ENCODE results near the gene TMEM167A. TPM values are rescaled to one million over a fixed set of nuclear protein-coding genes. Genes with fewer than 3 reads are reported as not detected.

The TMEM167A gene
- total RNA-seq (100 to 1,000 TPM; 116 to 127 TPM), polyA plus RNA-seq (ENCODE audit: insufficient read length in 6 of 6) (10 to 100 TPM; 75.3 to 90.7 (median 79.1) TPM)
- long read RNA-seq, donor 1, full-length matches to known transcripts, result 40 of 50 reads
- long read RNA-seq, donor 1, partial matches to known transcripts, result 10 of 50 reads
- long read RNA-seq, donor 1, other reads (novel, unspliced or antisense), result 0 of 50 reads
- long read RNA-seq, donor 2, full-length matches to known transcripts, result 44 of 50 reads
- long read RNA-seq, donor 2, partial matches to known transcripts, result 6 of 50 reads
- long read RNA-seq, donor 2, other reads (novel, unspliced or antisense), result 0 of 50 reads
- long read RNA-seq, donor 3, full-length matches to known transcripts, result 40 of 60 reads
- long read RNA-seq, donor 3, partial matches to known transcripts, result 20 of 60 reads
- long read RNA-seq, donor 3, other reads (novel, unspliced or antisense), result 0 of 60 reads
- long read RNA-seq, donor 4, full-length matches to known transcripts, result 44 of 51 reads
- long read RNA-seq, donor 4, partial matches to known transcripts, result 3 of 51 reads
- long read RNA-seq, donor 4, other reads (novel, unspliced or antisense), result 4 of 51 reads
- long read RNA-seq, donor 5, full-length matches to known transcripts, result 39 of 44 reads
- long read RNA-seq, donor 5, partial matches to known transcripts, result 5 of 44 reads
- long read RNA-seq, donor 5, other reads (novel, unspliced or antisense), result 0 of 44 reads
- long read RNA-seq, donor 6, full-length matches to known transcripts, result 52 of 52 reads
- long read RNA-seq, donor 6, partial matches to known transcripts, result 0 of 52 reads
- long read RNA-seq, donor 6, other reads (novel, unspliced or antisense), result 0 of 52 reads
- long read RNA-seq, donor 7, full-length matches to known transcripts, result 29 of 29 reads
- long read RNA-seq, donor 7, partial matches to known transcripts, result 0 of 29 reads
- long read RNA-seq, donor 7, other reads (novel, unspliced or antisense), result 0 of 29 reads
- long read RNA-seq, donor 8, full-length matches to known transcripts, result 40 of 49 reads
- long read RNA-seq, donor 8, partial matches to known transcripts, result 9 of 49 reads
- long read RNA-seq, donor 8, other reads (novel, unspliced or antisense), result 0 of 49 reads
- long read RNA-seq, donor 9, result 0 reads
- long read RNA-seq, donor 10, full-length matches to known transcripts, result 57 of 61 reads
- long read RNA-seq, donor 10, partial matches to known transcripts, result 3 of 61 reads
- long read RNA-seq, donor 10, other reads (novel, unspliced or antisense), result 1 of 61 reads
- long read RNA-seq, donor 11, full-length matches to known transcripts, result 63 of 78 reads
- long read RNA-seq, donor 11, partial matches to known transcripts, result 15 of 78 reads
- long read RNA-seq, donor 11, other reads (novel, unspliced or antisense), result 0 of 78 reads
- long read RNA-seq, donor 12, full-length matches to known transcripts, result 23 of 30 reads
- long read RNA-seq, donor 12, partial matches to known transcripts, result 7 of 30 reads
- long read RNA-seq, donor 12, other reads (novel, unspliced or antisense), result 0 of 30 reads

GRCh38 chr5:83076742-83077661 lies at the start of gene TMEM167A, which contains the start of gene XRCC4:
TMEM167A (minus strand) TSS chr5:83077394; CDS start chr5:83077323, 71 bp downstream.
XRCC4 (plus strand) TSS chr5:83077547; CDS start chr5:83104920, 27,373 bp downstream.
- H3K9me3 ChIP-seq, result no peaks in the 10 kb centered on the region
- peaks cover 11 to 51% of the 10 kb centered on the region in 2 donors for H3K4me1 ChIP-seq
- peak; percentile 96 to 99 (median 98) for DNase-seq
- peak within 1 kb of the TSS; percentile 85 to 92 for H3K27ac ChIP-seq
- ATAC-seq, result peak; percentile 100
- TF ChIP-seq CTCF (IDR thresholded peaks at IDR 0.05), result no peak
- peak within 1 kb of the TSS; percentile 68 to 74 for H3K4me3 ChIP-seq
- no peaks in the 10 kb centered on the region for H3K27me3 ChIP-seq
- H3K36me3 ChIP-seq, result no peaks in the 10 kb centered on the region
- intact Hi-C loops (cut with DNase I), result no loop called here

GRCh38 chr5:83126501-83126900 lies 49.3 kb upstream of the TMEM167A start:
- H3K36me3 ChIP-seq, result no peaks in the 10 kb centered on the region
- intact Hi-C loops (cut with DNase I), result no loop called here
- TF ChIP-seq CTCF (IDR thresholded peaks at IDR 0.05), result no peak
- H3K9me3 ChIP-seq, result peaks cover 0 to 21% of the 10 kb centered on the region in 2 donors
- H3K27ac ChIP-seq, result no peak overlapping the region
- H3K4me1 ChIP-seq, result no peaks in the 10 kb centered on the region
- no peak for DNase-seq
- no peak overlapping the region for H3K4me3 ChIP-seq
- ATAC-seq, result no peak
- H3K27me3 ChIP-seq, result no peaks in the 10 kb centered on the region

- intact Hi-C loops (cut with DNase I), result no loop called here
- peaks cover 0 to 21% of the 10 kb centered on the region in 2 donors for H3K9me3 ChIP-seq
Observed at GRCh38 chr5:83125560-83125959, 48.4 kb upstream of the TMEM167A start.

More at GRCh38 chr5:83125560-83125959, 48.4 kb upstream of the TMEM167A start:
- TF ChIP-seq CTCF (IDR thresholded peaks at IDR 0.05), result no peak
- no peaks in the 10 kb centered on the region for H3K36me3 ChIP-seq
- no peak overlapping the region for H3K27ac ChIP-seq
- no peak for ATAC-seq
- H3K4me3 ChIP-seq, result no peak overlapping the region
- H3K4me1 ChIP-seq, result no peaks in the 10 kb centered on the region
- peak in 1 of 4 donors; percentile 17 for DNase-seq
- no peaks in the 10 kb centered on the region for H3K27me3 ChIP-seq
